Stimulated activated CD4-positive, alpha-beta T cell treated with anti-CD3 and anti-CD28 coated beads, Interleukin-15, amount 100 ng/mL, for 1 hour (primary cell): Measurements from ENCODE around the gene ABTB2.
"Not testable (repeated sequence)": the region's sequence is repeated elsewhere in the genome, so short reads cannot be mapped to it uniquely, and the experiment has no call there.

Experiments used
- DNase-seq, 2 donors: peaks; one replicate each; pipeline ENCODE4 v3.0.0-alpha.2; 2020; ENCODE audit warnings: low read depth in 1 of 2, low spot score in 1 of 2

Gene ABTB2

DNA sequence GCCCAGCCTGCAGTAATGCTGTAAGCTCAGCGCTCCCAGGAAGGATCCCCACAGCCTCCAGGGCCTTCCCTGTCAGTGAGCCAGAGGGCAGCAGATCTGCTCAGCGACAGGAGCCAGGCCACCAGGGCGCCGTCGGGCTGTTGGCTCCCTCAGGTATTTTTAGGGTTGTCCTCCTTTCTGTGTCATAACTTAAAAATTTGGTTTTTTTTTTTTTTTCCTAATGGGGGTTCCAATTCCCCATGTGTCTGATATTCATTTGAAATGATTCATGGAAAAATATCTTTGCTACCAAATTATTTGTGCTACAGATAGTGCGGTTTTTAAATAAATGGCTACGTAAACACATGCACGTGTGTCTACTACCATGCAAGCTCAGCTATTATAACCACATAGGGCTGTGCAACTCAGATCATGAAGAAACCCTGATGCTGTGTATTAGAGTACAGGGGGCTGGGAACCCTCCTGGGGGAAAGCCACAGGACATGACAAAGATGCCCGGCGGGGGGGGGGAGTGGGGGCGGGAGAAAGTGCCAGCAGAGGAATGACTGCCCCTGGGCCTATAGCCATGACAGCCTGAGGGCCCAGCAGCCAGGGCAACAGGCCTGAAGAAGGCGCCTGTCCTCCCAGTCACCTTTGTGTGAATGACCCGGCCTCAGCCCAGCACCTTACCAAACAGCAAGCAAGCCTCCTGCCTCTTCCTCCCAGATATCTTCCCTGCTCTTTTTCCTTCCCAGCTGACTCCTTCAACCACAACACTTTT lies 163.1 kb downstream of the ABTB2 start:
- no peak for DNase-seq

DNA sequence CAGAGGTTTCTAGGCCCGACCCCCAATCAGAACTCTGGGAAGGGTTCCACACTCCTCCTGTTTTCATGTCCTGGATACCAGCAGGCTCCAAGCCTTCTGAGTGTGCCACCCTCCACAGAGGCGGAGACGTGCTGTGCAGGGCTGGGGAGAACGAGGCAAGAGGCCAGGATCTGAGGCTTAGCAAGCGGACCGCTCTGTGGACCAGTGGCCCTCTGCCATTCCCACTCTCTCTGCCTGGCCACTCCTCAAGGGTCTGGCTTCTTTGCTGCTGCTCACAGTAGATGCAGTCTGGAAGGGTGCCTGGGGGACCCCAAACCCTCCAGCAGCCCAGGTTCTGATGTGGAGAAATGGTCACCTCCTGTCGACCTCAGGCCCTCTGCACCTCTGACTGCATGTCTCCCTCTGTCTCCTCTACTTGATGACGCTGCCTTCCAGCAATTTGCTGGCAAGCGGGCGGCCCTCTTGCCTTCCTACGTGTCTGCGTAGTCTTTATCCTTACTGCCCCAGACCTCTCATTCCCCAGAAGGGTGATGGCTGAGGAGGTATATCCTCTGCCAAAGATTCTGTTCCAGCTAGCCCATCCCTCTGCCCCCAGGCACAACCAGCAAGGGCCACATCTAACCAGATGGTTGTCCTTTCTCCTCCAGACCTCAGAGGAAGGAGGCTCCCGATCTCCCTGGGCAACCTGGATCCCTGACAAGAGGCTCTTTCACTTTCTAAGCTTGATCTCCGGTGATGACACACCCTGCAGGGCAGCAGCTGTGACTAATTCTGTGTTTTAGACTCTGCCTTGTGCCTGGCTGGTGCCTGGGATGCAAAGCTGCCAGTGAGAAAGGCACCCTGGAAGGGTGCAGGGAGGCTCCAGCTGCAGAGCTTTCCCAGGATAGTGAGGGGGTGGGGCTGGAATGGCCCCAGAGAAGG lies 165.1 kb downstream of the ABTB2 start:
- DNase-seq: no peak

DNA sequence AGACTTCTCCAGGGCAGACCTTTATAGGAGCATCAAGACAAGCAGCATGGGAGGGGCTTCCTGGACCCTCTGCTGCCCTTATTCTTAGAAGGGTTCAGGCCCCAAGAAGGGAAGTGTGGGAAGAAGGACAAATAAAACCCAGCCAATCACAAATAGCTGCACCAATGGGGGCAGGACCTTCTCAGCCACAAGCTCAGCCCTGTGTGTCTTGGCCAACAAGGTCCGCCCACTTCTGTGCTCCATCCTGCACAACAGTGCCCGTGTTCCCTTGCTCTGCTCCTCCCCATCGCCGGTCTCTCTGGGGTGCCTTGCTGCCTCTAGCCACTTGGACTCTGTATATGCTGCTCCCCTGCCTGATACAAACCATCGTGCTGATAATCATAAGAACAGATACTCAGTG lies 166.2 kb downstream of the ABTB2 start:
- no peak for DNase-seq

DNA sequence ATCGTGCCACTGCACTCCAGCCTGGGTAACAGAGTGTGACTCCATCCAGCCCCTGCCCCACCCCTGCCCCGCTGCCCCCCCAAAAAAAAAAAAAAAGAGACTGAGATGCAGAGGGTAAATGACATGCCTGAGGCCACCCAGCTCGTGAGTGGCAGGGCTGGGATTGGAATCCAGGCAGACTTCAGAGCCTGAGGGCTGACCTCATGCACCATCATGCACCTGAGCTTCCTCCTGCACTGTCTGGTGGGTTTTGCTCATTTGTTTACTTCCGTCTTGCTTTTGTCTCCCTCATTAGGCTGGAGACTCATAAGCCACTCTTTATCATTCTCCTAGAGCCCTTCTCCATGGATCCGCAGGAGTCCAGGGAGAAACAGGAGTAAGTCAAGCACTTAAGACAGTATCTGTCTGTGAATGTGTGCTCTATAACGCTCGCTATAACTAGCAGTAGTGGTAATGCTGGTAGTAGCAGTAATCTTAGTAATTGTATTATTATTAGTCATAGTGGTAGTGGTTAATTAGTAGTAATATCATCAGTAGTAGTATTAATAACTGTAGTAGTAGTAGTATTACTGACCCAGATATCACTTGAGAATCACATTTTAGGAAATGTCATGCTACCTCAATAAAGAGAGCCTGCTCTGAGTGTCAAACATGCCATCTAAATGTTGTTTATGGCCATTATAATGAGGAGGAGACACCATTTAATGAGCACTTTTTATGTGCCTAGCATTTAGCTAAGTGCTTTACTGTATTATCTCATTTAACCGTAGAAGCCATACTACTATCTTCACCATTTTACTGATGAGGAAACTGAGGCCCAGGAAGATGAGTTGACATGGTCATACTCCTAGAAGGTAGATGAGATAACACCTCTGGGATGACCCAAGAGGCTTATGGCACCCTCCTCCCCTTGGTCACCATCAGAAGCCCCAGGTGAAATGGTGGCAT lies 167.3 kb downstream of the ABTB2 start:
- DNase-seq: no peak

DNA sequence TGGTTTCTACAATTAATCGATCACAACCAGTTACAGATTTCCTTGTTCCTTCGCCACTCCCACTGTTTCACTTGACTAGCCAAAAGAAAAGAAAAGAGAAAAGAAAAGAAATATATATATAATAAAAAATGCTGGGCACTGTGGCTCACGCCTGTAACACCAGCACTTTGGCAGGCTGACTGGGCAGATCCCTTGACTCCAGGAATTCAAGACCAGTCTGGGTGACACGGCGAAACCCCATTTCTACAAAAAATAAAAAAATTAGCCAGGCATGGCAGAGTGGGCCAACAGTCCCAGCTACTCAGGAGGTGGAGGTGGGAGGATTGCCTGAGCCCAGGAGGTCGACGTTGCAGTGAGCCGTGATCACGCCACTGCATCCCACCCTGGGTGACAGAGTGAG lies 168.6 kb downstream of the ABTB2 start:
- DNase-seq: no peak

DNA sequence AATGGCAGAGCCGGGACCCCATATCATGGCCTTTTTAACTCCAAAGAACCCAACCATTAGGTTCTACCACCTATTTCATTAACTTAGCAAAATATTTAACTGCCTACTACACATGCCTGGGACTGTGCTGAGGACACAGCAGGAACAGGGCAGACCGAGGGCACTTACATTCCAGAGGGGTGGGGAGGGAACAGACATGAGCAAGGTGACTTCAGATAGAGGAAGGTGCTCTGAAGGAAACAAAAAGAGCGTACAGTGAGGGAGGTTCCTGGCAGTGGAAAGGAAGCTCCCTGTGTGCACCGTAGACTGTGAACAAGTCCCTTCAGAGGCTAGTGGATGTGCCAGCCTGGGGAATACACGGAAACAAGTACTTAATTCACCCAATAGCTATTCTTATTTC lies 169.6 kb downstream of the ABTB2 start:
- no peak for DNase-seq

DNA sequence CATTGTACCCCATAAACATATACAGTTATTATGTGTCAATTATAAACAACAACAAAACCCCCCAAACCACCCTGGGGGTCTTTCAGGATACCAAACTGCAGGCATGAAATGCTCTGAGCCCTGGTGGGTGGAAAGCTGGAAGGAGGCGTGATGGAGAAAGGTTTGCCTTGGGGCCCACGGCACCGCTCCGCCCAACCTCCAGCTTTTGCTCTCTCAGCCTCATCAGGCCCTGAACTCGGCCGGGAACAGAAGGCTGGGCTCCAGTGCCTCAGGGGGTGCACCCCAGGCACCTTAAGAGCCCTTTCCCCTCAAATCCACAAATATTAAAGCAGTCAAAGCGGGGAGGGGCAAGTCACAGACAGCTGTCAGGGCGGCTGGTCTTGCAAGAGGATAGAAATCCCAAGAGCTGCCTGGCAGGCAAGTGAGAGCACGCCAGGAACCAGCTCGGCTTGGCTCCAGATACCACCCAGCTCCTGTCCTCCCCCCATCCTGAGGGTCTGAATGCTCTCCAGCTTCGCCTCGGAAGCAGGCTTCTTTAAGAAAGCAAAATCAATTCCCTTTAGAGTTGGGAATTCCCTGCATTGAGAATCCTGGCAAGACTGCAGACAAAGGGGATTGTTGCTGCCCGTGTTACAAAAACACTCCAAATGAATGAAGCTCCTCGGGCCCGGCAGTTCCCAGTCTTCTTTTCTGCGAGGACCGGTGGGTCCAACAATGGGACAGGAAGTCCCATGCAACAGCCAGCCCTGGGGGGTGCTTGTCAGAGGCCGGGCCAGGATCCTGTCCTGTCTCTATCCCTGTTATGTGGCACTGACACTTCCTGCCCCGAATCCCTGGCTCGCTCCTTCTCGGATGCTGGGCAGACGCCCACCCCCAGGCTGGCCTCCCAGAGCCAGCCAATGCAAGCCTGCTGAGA lies 171.6 kb downstream of the ABTB2 start:
- DNase-seq: no peak

DNA sequence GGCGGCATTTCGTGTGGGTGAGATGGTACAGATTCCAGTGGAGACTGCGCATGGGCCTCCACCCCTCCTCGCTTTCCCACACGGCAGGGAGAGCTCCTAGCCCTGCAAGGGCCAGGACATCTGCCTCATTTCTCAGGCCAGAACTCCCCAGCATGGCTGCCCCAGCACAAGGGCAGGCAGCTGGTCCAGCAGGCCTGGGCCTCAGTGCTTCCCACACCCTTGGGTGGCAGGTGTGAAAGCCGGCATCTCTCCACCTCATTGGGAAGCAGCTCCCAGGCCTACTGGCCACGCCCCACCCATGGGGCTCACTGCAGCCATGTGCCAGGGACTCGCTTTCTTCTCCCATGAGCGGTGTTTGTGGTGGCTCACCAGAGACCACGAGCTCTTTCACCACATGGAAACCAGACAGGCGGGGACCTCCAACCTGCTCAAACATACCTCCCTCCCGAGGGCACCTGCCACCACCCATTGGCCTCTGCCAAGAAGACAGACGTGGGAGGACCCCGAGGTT lies 173.2 kb downstream of the ABTB2 start:
- DNase-seq: no peak

DNA sequence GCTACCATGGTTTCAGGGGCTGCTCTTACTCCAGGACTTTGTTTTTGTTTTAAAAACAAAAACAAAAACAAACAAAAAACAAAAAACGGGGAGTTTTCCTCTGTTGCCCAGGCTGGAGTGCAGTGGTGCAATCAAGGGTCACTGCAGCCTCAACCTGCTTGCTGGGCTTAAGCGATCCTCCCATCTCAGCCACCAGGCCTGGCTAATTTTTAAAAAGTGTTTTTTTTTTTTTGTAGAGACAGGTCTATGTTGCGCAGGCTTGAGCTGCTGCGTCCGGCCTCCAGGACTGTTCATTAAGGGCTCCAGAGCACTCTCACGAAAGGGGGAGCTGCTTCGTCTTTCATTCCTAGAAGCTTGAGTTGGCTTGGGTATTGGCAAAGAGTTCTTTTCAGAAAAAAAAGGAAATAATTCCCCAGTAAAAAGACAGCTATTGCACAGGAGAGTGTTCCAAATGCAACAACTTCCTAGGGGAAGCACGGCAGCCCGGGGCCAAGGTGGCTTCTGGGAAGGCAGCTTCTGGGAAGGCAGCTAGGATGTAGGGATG lies 173.9 kb downstream of the ABTB2 start:
- no peak for DNase-seq

DNA sequence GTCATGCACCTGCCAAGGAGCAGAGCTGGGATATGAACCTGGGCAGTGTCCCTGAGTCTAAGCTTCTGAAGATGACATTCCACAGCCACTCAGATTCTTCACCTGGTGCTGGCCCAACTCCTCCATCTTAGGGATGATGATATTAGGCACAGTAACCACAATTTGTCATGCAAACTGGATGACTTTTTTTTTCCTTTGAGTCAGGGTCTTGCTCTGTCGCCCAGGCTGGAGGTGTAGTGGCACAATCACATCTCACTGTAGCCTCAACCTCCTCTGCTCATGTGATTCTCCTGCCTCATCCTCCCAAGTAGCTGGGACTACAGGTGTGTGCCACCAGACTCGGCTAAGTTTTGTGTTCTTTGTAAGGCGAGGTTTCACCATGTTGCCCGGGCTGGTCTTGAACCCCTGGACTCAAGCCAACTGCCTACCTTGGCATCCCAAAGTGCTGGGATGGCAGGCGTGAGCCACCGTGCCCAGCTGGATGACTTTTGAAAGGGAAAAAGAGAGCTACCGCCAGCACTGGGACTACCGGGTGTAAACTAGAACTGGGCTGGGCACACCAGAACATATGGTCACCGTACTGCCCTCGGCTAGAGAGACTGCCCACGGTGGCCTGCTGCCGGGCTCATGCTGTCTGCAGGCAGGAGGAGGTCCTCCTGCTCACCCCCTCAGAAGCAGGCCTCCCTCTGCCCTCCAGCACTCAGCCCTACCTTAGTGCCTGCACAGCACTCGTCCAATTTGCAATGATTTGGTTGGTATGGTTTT lies 174.7 kb downstream of the ABTB2 start:
- DNase-seq: no peak

DNA sequence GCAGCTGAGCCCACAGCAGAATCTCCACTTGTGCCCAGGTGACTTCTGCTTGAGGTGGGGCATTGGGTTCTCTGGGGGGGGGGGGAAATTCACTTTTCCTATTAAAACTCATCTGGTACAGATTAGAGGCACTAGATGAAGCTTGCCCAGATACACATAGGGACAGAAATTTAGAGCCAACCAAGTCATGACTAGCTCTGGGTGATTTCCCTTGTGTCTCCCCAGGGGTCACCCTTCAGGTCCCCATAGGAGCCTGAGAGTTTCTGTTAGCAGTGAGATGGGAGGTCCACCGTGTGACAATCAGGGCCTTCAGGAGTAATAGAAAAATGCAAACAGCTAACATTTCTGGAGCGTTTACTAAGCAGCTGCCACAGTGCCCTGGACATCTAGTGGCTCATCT lies 175.4 kb downstream of the ABTB2 start:
- no peak for DNase-seq

DNA sequence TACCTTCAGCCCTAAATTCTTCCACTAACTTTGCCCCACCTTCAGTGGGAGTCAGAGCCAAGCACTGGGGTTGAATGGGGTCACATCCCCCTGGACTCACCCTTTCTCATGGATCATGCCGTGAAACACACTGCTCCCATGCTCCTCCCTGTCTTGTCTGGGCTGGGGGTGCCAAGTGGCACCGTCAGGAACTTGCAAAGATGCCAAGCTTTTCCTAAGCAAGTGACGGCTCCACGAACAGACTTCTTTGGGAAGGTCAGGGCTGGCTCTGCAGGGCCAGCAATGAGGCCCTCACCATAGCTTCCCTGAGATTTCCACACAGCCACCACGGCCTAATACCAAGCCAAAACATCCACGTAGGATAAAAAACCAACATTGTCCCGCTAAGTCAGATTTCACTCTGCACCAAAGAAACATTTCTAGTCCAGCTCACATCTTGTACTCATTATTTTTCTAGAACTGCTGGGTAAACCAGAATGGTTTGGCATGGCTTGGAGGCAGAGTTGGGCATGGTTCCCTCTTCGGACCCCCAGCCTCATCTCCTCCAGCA lies 175.9 kb downstream of the ABTB2 start:
- no peak for DNase-seq

DNA sequence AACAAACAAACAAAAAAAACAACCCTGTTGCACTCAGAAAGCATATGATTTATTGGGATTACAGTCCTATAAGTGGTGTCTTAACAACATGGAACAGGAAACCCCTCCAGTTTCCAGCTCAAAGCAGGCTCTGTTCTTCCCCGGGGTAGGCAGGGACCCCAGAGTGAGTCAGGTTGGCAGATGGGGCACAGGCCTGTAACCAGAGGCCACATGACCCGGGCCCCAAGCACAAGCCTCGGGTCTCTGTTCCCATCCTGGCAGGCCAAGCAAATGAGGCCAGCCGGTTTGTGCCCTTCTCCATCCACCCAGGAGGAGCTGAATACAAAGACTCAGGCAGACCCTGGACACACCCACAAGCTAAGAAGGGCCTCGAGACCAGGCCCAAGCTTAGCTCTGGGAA lies 176.6 kb downstream of the ABTB2 start:
- no peak for DNase-seq

DNA sequence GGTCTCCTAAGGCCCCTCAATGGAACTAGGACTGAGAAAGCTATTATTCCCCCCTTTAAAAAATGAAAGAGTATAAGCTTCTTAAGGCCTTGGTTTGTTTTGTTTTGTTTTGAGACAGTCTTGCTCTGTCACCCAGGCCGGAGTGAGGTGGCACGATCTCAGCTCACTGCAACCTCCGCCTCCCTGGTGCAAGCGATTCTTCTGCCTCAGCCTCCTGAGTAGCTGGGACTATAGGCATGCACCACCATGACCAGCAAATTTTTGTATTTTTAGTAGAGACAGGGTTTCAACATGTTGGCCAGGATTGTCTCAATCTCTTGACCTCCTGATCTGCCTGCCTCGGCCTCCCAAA lies 177.0 kb downstream of the ABTB2 start:
- DNase-seq: not testable (repeated sequence)

DNA sequence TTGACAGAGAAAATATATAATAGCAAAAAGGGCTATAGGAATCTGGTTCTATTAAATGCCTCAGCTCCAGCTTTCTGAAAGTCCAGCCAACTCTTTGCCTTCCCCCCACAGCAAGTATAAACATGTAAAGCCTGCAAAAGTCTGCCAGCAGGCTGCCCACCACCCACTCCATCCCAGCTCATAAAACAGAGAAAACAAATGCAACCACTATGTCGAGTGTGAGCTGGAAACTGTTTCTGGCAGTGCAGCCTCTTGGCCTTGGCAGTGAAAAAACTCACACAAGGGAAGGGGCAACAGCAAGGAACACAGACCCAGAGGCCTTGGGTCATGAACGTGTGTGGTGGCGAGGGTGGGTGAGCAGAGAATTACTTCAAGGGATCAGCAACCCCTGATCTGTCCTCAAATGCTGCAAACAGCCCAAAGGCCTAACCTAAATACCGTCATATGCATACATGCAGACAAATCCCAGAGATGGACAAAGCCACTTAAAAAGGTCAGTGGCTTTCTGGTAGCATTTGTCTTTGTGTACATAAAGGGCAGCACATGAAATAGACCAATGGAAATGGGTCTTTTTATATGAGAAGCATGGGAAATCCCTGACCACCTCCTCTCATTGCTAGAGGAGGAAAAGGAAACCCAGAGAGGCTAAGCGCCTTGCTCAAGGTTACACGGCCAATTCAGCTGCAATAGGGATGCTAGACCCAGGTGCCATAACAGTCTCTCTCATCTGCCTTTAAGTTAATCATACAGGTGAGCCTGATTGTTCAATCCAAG lies 177.6 kb downstream of the ABTB2 start:
- no peak for DNase-seq

DNA sequence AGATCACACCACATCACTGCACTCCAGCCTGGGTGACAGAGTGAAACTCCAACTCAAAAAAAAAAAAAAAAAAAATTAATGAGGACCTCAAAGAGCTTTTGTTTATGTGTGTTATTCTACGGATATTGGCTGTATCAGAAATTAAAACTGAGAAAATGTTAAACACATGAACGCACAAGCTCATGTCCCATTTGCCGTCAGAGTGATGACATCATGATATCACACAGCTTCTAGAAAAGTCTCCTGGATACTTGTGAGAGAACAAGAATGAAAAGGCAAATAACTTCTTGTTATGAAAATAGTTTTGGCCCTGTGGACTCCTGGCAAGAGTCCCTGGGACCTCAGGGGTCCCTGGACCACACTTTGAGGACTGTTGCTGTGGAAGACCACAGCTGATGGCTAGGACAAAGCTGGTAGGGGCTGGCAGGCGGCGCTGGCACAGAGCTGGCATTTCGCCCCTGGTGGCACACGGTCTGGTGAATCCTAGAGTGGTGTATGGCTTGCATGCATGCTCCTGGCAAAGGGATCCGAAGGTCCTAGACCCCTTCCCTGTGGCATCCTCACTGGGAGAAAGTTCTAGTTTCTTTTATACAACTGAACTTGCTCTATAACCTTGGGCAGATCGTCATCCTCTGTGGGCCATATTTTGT lies 178.7 kb downstream of the ABTB2 start:
- DNase-seq: no peak

DNA sequence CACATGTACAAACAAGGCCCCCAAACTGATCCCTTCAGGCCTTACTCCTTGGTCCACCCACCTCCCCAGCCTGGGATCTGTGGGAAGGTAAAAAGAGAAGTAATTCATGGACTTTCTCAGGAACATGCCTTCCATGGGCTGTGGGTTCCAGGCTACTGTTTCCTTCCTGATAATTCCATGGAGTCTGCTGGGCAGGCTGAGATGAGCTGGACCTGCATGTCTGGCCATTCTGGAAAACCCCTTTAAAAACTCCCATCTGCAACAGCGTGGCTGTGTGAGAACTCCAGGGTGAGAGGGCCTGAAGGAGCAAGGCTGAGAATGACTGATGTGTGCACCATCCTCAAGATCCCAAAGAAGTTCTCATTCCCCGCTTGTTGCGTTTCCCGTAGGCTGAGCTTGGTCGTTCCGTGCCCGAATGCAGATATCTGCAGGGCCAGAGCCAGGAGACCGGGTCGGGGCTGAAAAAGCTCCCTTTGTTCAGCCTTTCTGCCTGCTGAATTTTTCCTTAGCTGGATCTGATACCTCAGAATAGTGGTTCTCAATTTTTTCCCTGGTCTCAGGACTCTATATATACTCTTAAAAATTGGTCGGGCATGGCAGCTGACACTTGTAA lies 179.5 kb downstream of the ABTB2 start:
- no peak for DNase-seq
